ENCODE results near the gene ABLIM1. TPM values are rescaled to one million over a fixed set of nuclear protein-coding genes. Genes with fewer than 3 reads are reported as not detected.

ABLIM1 gene
- total and polyA plus RNA-seq, 2 donors (not counting 1 experiment from before 2014, with no cell fraction given) = 5.3 to 13.6 TPM

GRCh38 chr10:114573330-114574045, 84.6 kb downstream of the ABLIM1 start:
- Histone ChIP-seq H3K79me2 (ENCODE audit: control insufficient read depth, insufficient read depth, low read length) (no peaks in the 10 kb centered on the region), H3K4me1 (ENCODE audit: control insufficient read depth, extremely low read depth, insufficient read depth, low read length) (peaks cover 2% of the 10 kb centered on the region), H3K9ac (ENCODE audit: insufficient read depth, low read length) (no peak overlapping the region), H3K4me3 (replicated peaks in 1 of 4; ENCODE audit: control extremely low read depth in 1 of 4, insufficient read depth in 1 of 4, low read depth in 3 of 4, low read length in 4 of 4) (no peak overlapping the region), H3K27me3 (ENCODE audit: control insufficient read depth, insufficient read depth, low read length) (no peaks in the 10 kb centered on the region), H3K9me3 (ENCODE audit: control insufficient read depth, insufficient read depth, low read depth, low read length) (no peaks in the 10 kb centered on the region), H3K27ac (ENCODE audit: insufficient read depth, low read length) (no peak overlapping the region), H3K4me2 (ENCODE audit: extremely low read depth, insufficient read depth, low read length) (no peak overlapping the region), H4K20me1 (ENCODE audit: control insufficient read depth, extremely low read depth, insufficient read depth, low read length) (no peaks in the 10 kb centered on the region), H2AFZ (ENCODE audit: low read length) (no peak overlapping the region), H3K36me3 (ENCODE audit: control insufficient read depth, insufficient read depth, low read length) (no peaks in the 10 kb centered on the region)
- no peak for TF ChIP-seq EZH2 (IDR thresholded peaks at IDR 0.05; ENCODE audit: low read length, missing control alignments)
- no peak for TF ChIP-seq CTCF (conservative IDR thresholded peaks at IDR 0.05 in 1 of 2, IDR thresholded peaks at IDR 0.05 in 1 of 2; ENCODE audit: low read depth in 1 of 2, low read length in 2 of 2)
- DNase-seq (ENCODE audit: low read depth in 2 of 2) = no peak

DNA sequence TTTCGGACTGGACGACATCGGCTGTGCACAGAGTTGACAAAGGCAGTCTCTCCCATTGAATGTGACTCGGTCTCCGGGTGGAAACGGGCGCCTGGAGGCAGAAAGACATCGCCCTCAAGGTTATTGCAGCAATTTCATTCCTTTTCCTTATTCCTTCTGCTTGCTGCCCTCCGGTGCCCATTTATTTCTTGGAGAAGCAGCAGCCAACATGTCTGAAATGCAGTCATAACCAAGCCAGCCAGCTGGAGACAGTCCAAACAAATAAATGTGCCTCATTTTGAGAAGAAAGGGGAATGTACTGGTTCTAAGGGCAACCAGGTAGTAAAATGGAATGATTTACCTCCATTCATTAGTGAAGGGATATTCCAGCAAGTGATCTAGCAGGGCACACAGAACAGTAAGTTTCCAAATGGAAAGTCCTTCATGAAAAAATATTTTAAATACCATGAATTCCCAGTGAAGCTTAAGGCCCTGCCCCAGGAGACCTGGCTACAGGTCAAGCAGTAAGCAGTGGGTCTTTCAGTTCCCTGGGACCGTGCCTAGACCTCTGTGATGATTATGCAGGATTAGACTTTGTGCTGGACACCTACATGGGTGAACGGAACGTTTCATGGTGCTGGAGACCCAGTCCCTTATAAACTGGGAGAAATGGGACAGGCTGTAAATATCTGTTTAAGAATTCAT, 86.6 kb downstream of the ABLIM1 start:
- no peak overlapping the region for H2AFZ ChIP-seq (ENCODE audit: low read length)
- H3K4me3 ChIP-seq (replicated peaks in 1 of 4; ENCODE audit: control extremely low read depth in 1 of 4, insufficient read depth in 1 of 4, low read depth in 3 of 4, low read length in 4 of 4) = no peak overlapping the region
- H3K9ac ChIP-seq (ENCODE audit: insufficient read depth, low read length) = no peak overlapping the region
- H3K9me3 ChIP-seq (ENCODE audit: control insufficient read depth, insufficient read depth, low read depth, low read length) = no peaks in the 10 kb centered on the region
- no peak overlapping the region for H3K4me2 ChIP-seq (ENCODE audit: extremely low read depth, insufficient read depth, low read length)
- H3K36me3 ChIP-seq (ENCODE audit: control insufficient read depth, insufficient read depth, low read length) = no peaks in the 10 kb centered on the region
- H3K27ac ChIP-seq (ENCODE audit: insufficient read depth, low read length) = no peak overlapping the region
- H4K20me1 ChIP-seq (ENCODE audit: control insufficient read depth, extremely low read depth, insufficient read depth, low read length) = no peaks in the 10 kb centered on the region
- DNase-seq (ENCODE audit: low read depth in 2 of 2) = no peak
- H3K79me2 ChIP-seq (ENCODE audit: control insufficient read depth, insufficient read depth, low read length) = no peaks in the 10 kb centered on the region
- no peaks in the 10 kb centered on the region for H3K27me3 ChIP-seq (ENCODE audit: control insufficient read depth, insufficient read depth, low read length)
- H3K4me1 ChIP-seq (ENCODE audit: control insufficient read depth, extremely low read depth, insufficient read depth, low read length) = no peaks in the 10 kb centered on the region
- TF ChIP-seq CTCF (conservative IDR thresholded peaks at IDR 0.05 in 1 of 2, IDR thresholded peaks at IDR 0.05 in 1 of 2; ENCODE audit: low read depth in 1 of 2, low read length in 2 of 2) (no peak), EZH2 (IDR thresholded peaks at IDR 0.05; ENCODE audit: low read length, missing control alignments) (no peak)

- H4K20me1 ChIP-seq (ENCODE audit: control insufficient read depth, extremely low read depth, insufficient read depth, low read length) = no peaks in the 10 kb centered on the region
- H3K4me2 ChIP-seq (ENCODE audit: extremely low read depth, insufficient read depth, low read length) = no peak overlapping the region
- no peaks in the 10 kb centered on the region for H3K36me3 ChIP-seq (ENCODE audit: control insufficient read depth, insufficient read depth, low read length)
- H3K9me3 ChIP-seq (ENCODE audit: control insufficient read depth, insufficient read depth, low read depth, low read length) = no peaks in the 10 kb centered on the region
- H3K9ac ChIP-seq (ENCODE audit: insufficient read depth, low read length) = no peak overlapping the region
- TF ChIP-seq CTCF (conservative IDR thresholded peaks at IDR 0.05 in 1 of 2, IDR thresholded peaks at IDR 0.05 in 1 of 2; ENCODE audit: low read depth in 1 of 2, low read length in 2 of 2) (no peak), EZH2 (IDR thresholded peaks at IDR 0.05; ENCODE audit: low read length, missing control alignments) (no peak)
- peaks cover 2% of the 10 kb centered on the region for H3K4me1 ChIP-seq (ENCODE audit: control insufficient read depth, extremely low read depth, insufficient read depth, low read length)
- no peak for DNase-seq (ENCODE audit: low read depth in 2 of 2)
- H2AFZ ChIP-seq (ENCODE audit: low read length) = no peak overlapping the region
- no peak overlapping the region for H3K27ac ChIP-seq (ENCODE audit: insufficient read depth, low read length)
- no peak overlapping the region for H3K4me3 ChIP-seq (replicated peaks in 1 of 4; ENCODE audit: control extremely low read depth in 1 of 4, insufficient read depth in 1 of 4, low read depth in 3 of 4, low read length in 4 of 4)
- H3K27me3 ChIP-seq (ENCODE audit: control insufficient read depth, insufficient read depth, low read length) = no peaks in the 10 kb centered on the region
- no peaks in the 10 kb centered on the region for H3K79me2 ChIP-seq (ENCODE audit: control insufficient read depth, insufficient read depth, low read length)
These were observed 92.0 kb downstream of the ABLIM1 start for GRCh38 chr10:114566064-114566463.

All from fibroblast of lung (primary cell).